ENCODE measurements around the gene COG4. TPM values are rescaled to one million over a fixed set of nuclear protein-coding genes. Genes with fewer than 3 reads are reported as not detected.

COG4 gene
- total RNA-seq, 1 experiment from 2014 or later, result 54.2 TPM

GRCh38 chr16:70490261-70490660 lies 33.1 kb downstream of the COG4 start (continued):
- TF ChIP-seq FOSL1 (IDR thresholded peaks at IDR 0.05; ENCODE audit: low read depth) (no peak), EGR1 (IDR thresholded peaks at IDR 0.05; ENCODE audit: low read depth) (no peak), REST (IDR thresholded peaks at IDR 0.05; ENCODE audit: low read depth) (no peak), ELF1 (IDR thresholded peaks at IDR 0.05; ENCODE audit: borderline replicate concordance, low read depth) (no peak), SIN3A (IDR thresholded peaks at IDR 0.05; ENCODE audit: low read depth) (no peak), SP1 (IDR thresholded peaks at IDR 0.05; ENCODE audit: low read depth) (no peak)
- TF ChIP-seq, protein P1, sequence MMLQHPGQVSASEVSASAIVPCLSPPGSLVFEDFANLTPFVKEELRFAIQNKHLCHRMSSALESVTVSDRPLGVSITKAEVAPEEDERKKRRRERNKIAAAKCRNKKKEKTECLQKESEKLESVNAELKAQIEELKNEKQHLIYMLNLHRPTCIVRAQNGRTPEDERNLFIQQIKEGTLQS (IDR thresholded peaks at IDR 0.05), result no peak
- TF ChIP-seq, protein P2, sequence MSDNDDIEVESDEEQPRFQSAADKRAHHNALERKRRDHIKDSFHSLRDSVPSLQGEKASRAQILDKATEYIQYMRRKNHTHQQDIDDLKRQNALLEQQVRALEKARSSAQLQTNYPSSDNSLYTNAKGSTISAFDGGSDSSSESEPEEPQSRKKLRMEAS (IDR thresholded peaks at IDR 0.05), result no peak

GRCh38 chr16:70484867-70485266 lies 38.5 kb downstream of the COG4 start:
- no peaks in the 10 kb centered on the region for H3K9me3 ChIP-seq (ENCODE audit: control insufficient read depth in 1 of 2, insufficient read depth in 1 of 2, low read depth in 1 of 2, low read length in 2 of 2)
- no peak overlapping the region for H3K4me3 ChIP-seq (replicated peaks in 1 of 2; ENCODE audit: low read depth in 1 of 2, low read length in 2 of 2)
- H3K4me1 ChIP-seq (ENCODE audit: control insufficient read depth in 1 of 2, insufficient read depth in 2 of 2, low read length in 2 of 2), result peaks cover 8 to 17% of the 10 kb centered on the region in 2 experiments
- intact Hi-C loops (cut with micrococcal nuclease), result no loop called here
- H3K27me3 ChIP-seq (ENCODE audit: insufficient read depth, low read length), result no peaks in the 10 kb centered on the region
- ChIA-PET CTCF (no interaction called here), POLR2A (no interaction called here), RAD21 (ENCODE audit: low non-redundant PET in 1 of 2, low total read pairs in 2 of 2, uncharacterized antibody in 2 of 2, unreplicated experiment in 2 of 2) (no interaction called here)
- peaks cover under 1 to 3% of the 10 kb centered on the region in 2 experiments; a peak in 1 of 4 replicates for H3K36me3 ChIP-seq (ENCODE audit: control insufficient read depth in 1 of 2, insufficient read depth in 2 of 2, low read length in 2 of 2)
- H3K79me2 ChIP-seq (ENCODE audit: insufficient read depth, low read length), result no peaks in the 10 kb centered on the region
- no peaks in the 10 kb centered on the region for H3K9me2 ChIP-seq (ENCODE audit: insufficient read depth)
- no TSS peak for BruUV-seq (replicated peaks)
- DNase-seq (ENCODE audit: low read depth, low spot score), result no peak
- H3K27ac ChIP-seq (ENCODE audit: low read depth, low read length), result no peak overlapping the region
- H4K20me1 ChIP-seq (ENCODE audit: insufficient read depth), result no peaks in the 10 kb centered on the region
- H3K4me2 ChIP-seq (ENCODE audit: low read length), result no peak overlapping the region
- no peak overlapping the region for H3K9ac ChIP-seq (ENCODE audit: low read length)
- H2AFZ ChIP-seq (ENCODE audit: low read depth, low read length, poor library complexity, severe bottlenecking), result no peak overlapping the region
- ATAC-seq, result no peak
- TF ChIP-seq EZH2phosphoT487 (IDR thresholded peaks at IDR 0.05; ENCODE audit: borderline replicate concordance) (no peak), POLR2A (IDR thresholded peaks at IDR 0.05; ENCODE audit: borderline replicate concordance, extremely low read depth, insufficient read depth, insufficient read length) (no peak), EZH2 (IDR thresholded peaks at IDR 0.05) (no peak), RAD21 (IDR thresholded peaks at IDR 0.05; ENCODE audit: low read depth) (no peak), CTCF (IDR thresholded peaks at IDR 0.05 in 2 of 3, conservative IDR thresholded peaks at IDR 0.05 in 1 of 3; ENCODE audit: borderline replicate concordance in 1 of 3, insufficient read depth in 1 of 3, low read depth in 2 of 3, low read length in 2 of 3) (no peak)
- TF ChIP-seq, protein P2 (IDR thresholded peaks at IDR 0.05), result no peak
